Adrenal gland (tissue), 12 donors: ENCODE results near the gene NRAP. TPM values are rescaled to one million over a fixed set of nuclear protein-coding genes. Genes with fewer than 3 reads are reported as not detected.

Experiments
- DNase-seq, 7 donors: peaks; one replicate each; pipeline ENCODE4 v3.0.0-alpha.2; 2019 to 2020
- H3K27ac ChIP-seq, 5 donors: fragments of 200-600 bp; sonication (generic) in 4 of 5; 1 replicate in 3 of 5; 2 replicates in 2 of 5; pipeline versions ENCODE4 v1.5.1 to v1.8.0; 2016 to 2020; ENCODE audit warnings: mild to moderate bottlenecking in 1 of 5
- H3K27me3 ChIP-seq: fragments of 200-600 bp; 2 replicates; pipeline ENCODE4 v1.8.0; 2021
- H3K36me3 ChIP-seq, 2 donors: fragments of 200-600 bp; replicated peaks in 1 of 2; 1 replicate in 1 of 2; 2 replicates in 1 of 2; pipeline versions ENCODE4 v1.5.1 to v1.8.0; 2018 to 2022
- H3K4me1 ChIP-seq, 2 donors: fragments of 200-600 bp; replicated peaks in 1 of 2; 1 replicate in 1 of 2; 2 replicates in 1 of 2; pipeline versions ENCODE4 v1.5.1 to v1.8.0; 2018 to 2021
- H3K4me3 ChIP-seq, 4 donors: fragments of 200-600 bp; sonication (generic) in 3 of 4; one replicate each; pipeline ENCODE4 v1.5.1; 2016 to 2018
- H3K9me3 ChIP-seq, 3 donors: fragments of 200-600 bp; sonication (generic) in 1 of 3; replicated peaks in 1 of 3; 1 replicate in 2 of 3; 2 replicates in 1 of 3; pipeline versions ENCODE4 v1.5.1 to v1.8.0; 2016 to 2021
- POLR2A ChIP-seq, 2 donors: fragments of 450-650 bp; IDR thresholded peaks; one replicate each; pipeline ENCODE4 v1.6.1; 2017; ENCODE audit warnings: antibody characterized with exemption in 2 of 2, mild to moderate bottlenecking in 2 of 2, moderate library complexity in 1 of 2
- WGBS, 4 donors: extraction: QIAGEN DNeasy Blood & Tissue Kit in 2 of 4; methylation state at CpG; one replicate each; pipeline versions ENCODE4 v1.1.5 to v1.1.7; 2013 to 2017; 5-methylcytosine and 5-hydroxymethylcytosine counted together
- intact Hi-C, 2 donors: fragments of 100-400 bp; cut with DNase I; formaldehyde crosslinking; loops; one replicate each; pipeline versions ENCODE4 v1.14.1 to v1.15.0; 2022 to 2023
- polyA plus RNA-seq, 3 donors: library from polyadenylated mRNA; stranded (reverse); fragments of 200-250 nt in 2 of 3; fragments of 350-450 nt in 1 of 3; fragmentation: Illumina TruSeq in 1 of 3; extraction: RNeasy Lipid Tissue Mini Kit (QIAGEN cat#74804) in 1 of 3; gene quantifications; one replicate each; pipeline ENCODE4 v1.2.3, GENCODE V29; 2013 to 2014
- total RNA-seq, 9 donors: library from RNA; depleted of rRNA in 4 of 9; stranded (reverse); fragments of >200 nt in 4 of 9; fragments of 120-200 nt in 1 of 9; fragmentation: NEBNext Ultra II Directional in 1 of 9; extraction: Animal tissue kit (Norgen Biotek cat#: 25700) in 1 of 9; gene quantifications; one replicate each; pipeline versions ENCODE4 v1.1.0 to v1.2.4, GENCODE V29; 2013 to 2023
- TF ChIP-seq, protein P1 (sequence below), 6 experiments: fragments of 450-650 bp in 4 of 6; fragments of 200-600 bp in 2 of 6; sonication (generic) in 1 of 6; IDR thresholded peaks; 1 replicate in 5 of 6; 2 replicates in 1 of 6; pipeline versions ENCODE4 v1.5.1 to v1.8.0; 2016 to 2021; ENCODE audit warnings: antibody characterized with exemption in 6 of 6, mild to moderate bottlenecking in 2 of 6, moderate library complexity in 1 of 6
- donor health status: healthy with polysubstance abuse.
- donor health status: Bipolar disorder and iron deficiency.
- donor health status: DM: yes; HTN: yes; CAD: no.
- donor health status: DM: no; HTN: no; CAD: no.
- donor health status: DM: no; HTN: no; CAD: no.
- donor health status: DM: yes; HTN: yes; CAD: no.

Gene NRAP
- total and polyA plus RNA-seq, 12 donors, result 0.03 to 2.0 (median 0.09) TPM; not detected in 8

DNA sequence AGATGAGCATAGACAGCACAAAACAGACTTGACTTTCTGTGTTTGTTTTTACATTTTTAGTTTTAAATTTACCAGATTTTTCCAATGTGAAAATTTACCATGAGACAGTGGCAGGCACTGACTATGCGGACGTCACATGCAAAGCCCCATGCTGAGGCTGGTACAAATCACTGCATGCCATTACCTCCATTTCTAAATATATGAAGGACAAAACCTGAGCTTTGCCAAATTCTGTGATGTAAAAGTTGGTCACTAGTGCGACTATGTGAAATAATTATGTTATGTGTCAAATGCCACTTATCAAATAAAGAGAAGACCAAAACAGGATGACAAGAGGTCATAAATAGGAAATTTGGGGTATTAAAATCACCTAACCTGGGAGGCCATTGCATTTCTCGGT lies 22.1 kb downstream of the NRAP start:
- Histone ChIP-seq H3K36me3 (no peaks in the 10 kb centered on the region), H3K27ac (no peak overlapping the region), H3K4me3 (no peak overlapping the region), H3K9me3 (no peaks in the 10 kb centered on the region), H3K27me3 (peaks cover 11% of the 10 kb centered on the region), H3K4me1 (no peaks in the 10 kb centered on the region)
- DNase-seq, result no peak
- intact Hi-C loops, result no loop called here
- WGBS, 4 donors, result 59 to 79% (median 71%) methylated on average over 4 of the region's 4 CpGs
- TF ChIP-seq POLR2A (IDR thresholded peaks at IDR 0.05), result no peak
- TF ChIP-seq, protein P1, sequence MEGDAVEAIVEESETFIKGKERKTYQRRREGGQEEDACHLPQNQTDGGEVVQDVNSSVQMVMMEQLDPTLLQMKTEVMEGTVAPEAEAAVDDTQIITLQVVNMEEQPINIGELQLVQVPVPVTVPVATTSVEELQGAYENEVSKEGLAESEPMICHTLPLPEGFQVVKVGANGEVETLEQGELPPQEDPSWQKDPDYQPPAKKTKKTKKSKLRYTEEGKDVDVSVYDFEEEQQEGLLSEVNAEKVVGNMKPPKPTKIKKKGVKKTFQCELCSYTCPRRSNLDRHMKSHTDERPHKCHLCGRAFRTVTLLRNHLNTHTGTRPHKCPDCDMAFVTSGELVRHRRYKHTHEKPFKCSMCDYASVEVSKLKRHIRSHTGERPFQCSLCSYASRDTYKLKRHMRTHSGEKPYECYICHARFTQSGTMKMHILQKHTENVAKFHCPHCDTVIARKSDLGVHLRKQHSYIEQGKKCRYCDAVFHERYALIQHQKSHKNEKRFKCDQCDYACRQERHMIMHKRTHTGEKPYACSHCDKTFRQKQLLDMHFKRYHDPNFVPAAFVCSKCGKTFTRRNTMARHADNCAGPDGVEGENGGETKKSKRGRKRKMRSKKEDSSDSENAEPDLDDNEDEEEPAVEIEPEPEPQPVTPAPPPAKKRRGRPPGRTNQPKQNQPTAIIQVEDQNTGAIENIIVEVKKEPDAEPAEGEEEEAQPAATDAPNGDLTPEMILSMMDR (IDR thresholded peaks at IDR 0.05), result no peak

DNA sequence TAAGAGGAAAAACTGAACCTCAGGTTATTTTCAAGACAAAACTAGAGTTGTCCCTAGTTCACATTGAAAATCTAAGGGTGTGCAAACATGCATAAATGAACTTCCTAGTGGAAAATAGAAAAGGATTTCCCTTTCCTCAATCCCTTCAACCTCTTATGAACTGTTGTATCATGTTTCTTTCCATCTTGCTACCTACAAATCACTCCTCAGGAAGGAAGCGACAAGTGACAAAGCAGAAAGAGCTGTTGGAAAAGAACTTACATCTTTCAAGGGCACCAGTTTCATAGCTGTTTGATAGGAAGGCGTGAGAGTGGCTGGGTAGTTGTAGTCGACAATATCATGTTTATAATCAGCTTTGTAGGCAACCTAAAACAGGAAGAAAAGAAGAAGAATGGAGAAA lies 23.9 kb downstream of the NRAP start:
- H3K27ac ChIP-seq, result no peak overlapping the region
- intact Hi-C loops, result no loop called here
- WGBS, 4 donors, result 60 to 77% (median 64%) methylated on average over 3 of the region's 3 CpGs
- no peaks in the 10 kb centered on the region for H3K36me3 ChIP-seq
- H3K4me3 ChIP-seq, result no peak overlapping the region
- TF ChIP-seq POLR2A (IDR thresholded peaks at IDR 0.05), result no peak
- TF ChIP-seq, protein P1 (IDR thresholded peaks at IDR 0.05), result no peak
- DNase-seq, result no peak
- peaks cover 11% of the 10 kb centered on the region for H3K27me3 ChIP-seq
- H3K4me1 ChIP-seq, result no peaks in the 10 kb centered on the region
- no peaks in the 10 kb centered on the region for H3K9me3 ChIP-seq

DNA sequence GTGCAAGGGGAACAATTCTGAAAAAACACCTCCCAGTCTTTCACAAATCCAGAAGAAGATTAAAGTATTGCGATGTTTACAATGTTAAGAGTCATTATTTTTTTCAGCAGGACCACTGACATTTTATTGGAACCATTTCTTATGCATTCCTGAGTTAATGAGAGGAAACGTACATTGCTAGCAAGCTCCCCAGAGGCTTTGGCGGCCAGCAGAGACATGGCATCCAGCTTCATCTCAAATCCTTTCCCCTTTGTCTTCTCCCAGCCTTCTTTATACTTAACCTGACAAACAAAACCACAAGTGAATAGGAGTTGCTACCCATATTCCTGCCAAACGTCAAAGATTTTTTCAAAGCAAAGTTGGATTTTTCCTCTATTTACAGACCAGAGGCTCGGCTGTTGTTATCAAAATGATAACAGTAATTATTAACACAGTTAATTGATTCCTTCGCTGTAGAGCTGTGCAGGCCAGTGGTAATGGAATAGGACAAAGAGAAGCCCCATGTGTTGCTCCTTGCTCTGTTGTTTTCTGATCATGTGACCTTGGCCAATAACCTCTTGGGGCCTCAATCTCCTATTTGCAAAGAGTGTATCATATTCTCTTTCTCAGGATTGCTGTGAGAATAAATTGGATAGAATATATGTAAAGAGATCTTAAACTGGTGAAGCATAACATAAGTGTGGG lies 32.0 kb downstream of the NRAP start:
- 69 to 72% (median 71%) methylated on average over 6 of the region's 6 CpGs for WGBS, 4 donors
- no peaks in the 10 kb centered on the region for H3K27me3 ChIP-seq
- TF ChIP-seq POLR2A (IDR thresholded peaks at IDR 0.05), result no peak
- TF ChIP-seq, protein P1 (IDR thresholded peaks at IDR 0.05), result no peak
- DNase-seq, result no peak
- no peaks in the 10 kb centered on the region for H3K9me3 ChIP-seq
- H3K4me3 ChIP-seq, result no peak overlapping the region
- H3K27ac ChIP-seq, result no peak overlapping the region
- H3K4me1 ChIP-seq, result no peaks in the 10 kb centered on the region
- intact Hi-C loops, result no loop called here
- H3K36me3 ChIP-seq, result no peaks in the 10 kb centered on the region

DNA sequence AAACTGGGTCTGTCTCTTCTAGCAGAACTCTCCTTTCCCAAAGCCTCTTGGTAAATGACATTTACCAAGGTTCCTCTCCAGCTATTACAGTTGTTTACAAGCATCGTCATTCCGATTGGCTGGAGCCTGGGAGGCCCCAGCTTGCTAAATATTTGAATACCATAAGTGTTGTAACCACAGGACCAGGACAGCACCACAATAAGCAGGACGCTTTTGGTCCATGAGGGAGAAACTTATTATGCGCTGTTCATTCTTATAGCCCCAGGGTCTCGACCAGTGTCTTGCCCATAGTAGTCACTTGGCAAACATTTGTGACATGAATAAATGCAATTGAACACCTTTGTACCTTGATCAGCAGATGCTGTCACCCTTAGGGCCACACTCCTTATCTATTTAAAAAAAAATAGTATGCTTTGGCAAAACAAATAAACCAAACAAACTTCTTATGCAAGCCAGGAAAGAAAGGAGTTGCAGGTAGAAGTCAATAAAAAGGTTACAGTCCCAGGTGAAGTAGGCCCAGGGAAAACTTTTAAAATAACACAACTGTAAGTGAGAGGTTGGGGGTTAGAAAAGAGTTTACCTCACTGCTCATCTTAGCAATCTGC lies 32.8 kb downstream of the NRAP start:
- H3K36me3 ChIP-seq, result no peaks in the 10 kb centered on the region
- H3K4me3 ChIP-seq, result no peak overlapping the region
- TF ChIP-seq, protein P1 (IDR thresholded peaks at IDR 0.05), result no peak
- no peak for TF ChIP-seq POLR2A (IDR thresholded peaks at IDR 0.05)
- no peaks in the 10 kb centered on the region for H3K4me1 ChIP-seq
- H3K27me3 ChIP-seq, result no peaks in the 10 kb centered on the region
- no peak for DNase-seq
- intact Hi-C loops, result no loop called here
- 80 to 93% (median 86%) methylated on average over 5 of the region's 5 CpGs for whole genome bisulfite sequencing, 4 donors
- H3K27ac ChIP-seq, result no peak overlapping the region
- no peaks in the 10 kb centered on the region for H3K9me3 ChIP-seq
